ENCODE data around the gene PAXIP1.
"Not testable (repeated sequence)": the region's sequence is repeated elsewhere in the genome, so short reads cannot be mapped to it uniquely, and the experiment has no call there.

The PAXIP1 gene

GRCh38 chr7:154928136-154929005, 74.6 kb downstream of the PAXIP1 start:
- POLR2A ChIA-PET = interaction anchor here (0.5 kb wide), 1 partner anchor 92 kb away, joined by 4 read pairs; no protein-coding TSS in a partner anchor
- CTCF ChIA-PET = interaction anchor here (0.6 to 4.5 kb wide), 51 partner anchors 9 to 840 kb away, joined by 3 to 67 read pairs (median 5); partner anchors contain the start of gene PAXIP1
- TF ChIP-seq CTCF (IDR thresholded peaks at IDR 0.05; ENCODE audit: control extremely low read depth, extremely low read depth, low read depth, missing control alignments) = no peak
- peak; percentile 82 for DNase-seq (ENCODE audit: extremely low spot score)

- TF ChIP-seq CTCF (IDR thresholded peaks at IDR 0.05; ENCODE audit: control extremely low read depth, extremely low read depth, low read depth, missing control alignments) = peak; percentile 72
- CTCF ChIA-PET = interaction anchor here (0.6 to 4.5 kb wide), 62 partner anchors 9 to 840 kb away, joined by 3 to 67 read pairs (median 4); partner anchors contain the start of genes INSIG1 and PAXIP1
- POLR2A ChIA-PET = interaction anchor here (0.5 kb wide), 1 partner anchor 92 kb away, joined by 4 read pairs; no protein-coding TSS in a partner anchor
- peak; percentile 49 for DNase-seq (ENCODE audit: extremely low spot score)
Measured at GRCh38 chr7:154927624-154928125, 75.2 kb downstream of the PAXIP1 start.

- CTCF ChIA-PET = interaction anchor here (0.8 to 3.0 kb wide), 3 partner anchors 10 to 422 kb away, joined by 4 to 26 read pairs (median 6); no protein-coding TSS in a partner anchor
- POLR2A ChIA-PET = not testable (repeated sequence)
Measured at GRCh38 chr7:154922472-154922871, 80.5 kb downstream of the PAXIP1 start.

GRCh38 chr7:154919344-154920225, 83.3 kb downstream of the PAXIP1 start:
- CTCF ChIA-PET = interaction anchor here (8.2 kb wide), 1 partner anchor 8 kb away, joined by 67 read pairs; no protein-coding TSS in a partner anchor
- no peak for DNase-seq (ENCODE audit: extremely low spot score)

More at GRCh38 chr7:154922472-154922871, 80.5 kb downstream of the PAXIP1 start:
- DNase-seq (ENCODE audit: extremely low spot score) = not testable (repeated sequence)

GRCh38 chr7:154918741-154919140, 84.2 kb downstream of the PAXIP1 start:
- no peak for DNase-seq (ENCODE audit: extremely low spot score)
- ChIA-PET CTCF (interaction anchor here (6.3 to 8.2 kb wide), 2 partner anchors 9 to 426 kb away, joined by 27 to 67 read pairs; no protein-coding TSS in a partner anchor), POLR2A (no interaction called here)
- TF ChIP-seq CTCF (IDR thresholded peaks at IDR 0.05; ENCODE audit: control extremely low read depth, extremely low read depth, low read depth, missing control alignments) = no peak

More at GRCh38 chr7:154919344-154920225, 83.3 kb downstream of the PAXIP1 start:
- no peak for TF ChIP-seq CTCF (IDR thresholded peaks at IDR 0.05; ENCODE audit: control extremely low read depth, extremely low read depth, low read depth, missing control alignments)
- POLR2A ChIA-PET = no interaction called here

GRCh38 chr7:154918266-154918665, 84.7 kb downstream of the PAXIP1 start:
- no peak for DNase-seq (ENCODE audit: extremely low spot score)
- CTCF ChIA-PET = interaction anchor here (6.3 to 8.2 kb wide), 2 partner anchors 9 to 427 kb away, joined by 27 to 67 read pairs; no protein-coding TSS in a partner anchor
- TF ChIP-seq CTCF (IDR thresholded peaks at IDR 0.05; ENCODE audit: control extremely low read depth, extremely low read depth, low read depth, missing control alignments) = no peak
- POLR2A ChIA-PET = no interaction called here
